ENCODE data around the gene P2RY1.

The P2RY1 gene

DNA sequence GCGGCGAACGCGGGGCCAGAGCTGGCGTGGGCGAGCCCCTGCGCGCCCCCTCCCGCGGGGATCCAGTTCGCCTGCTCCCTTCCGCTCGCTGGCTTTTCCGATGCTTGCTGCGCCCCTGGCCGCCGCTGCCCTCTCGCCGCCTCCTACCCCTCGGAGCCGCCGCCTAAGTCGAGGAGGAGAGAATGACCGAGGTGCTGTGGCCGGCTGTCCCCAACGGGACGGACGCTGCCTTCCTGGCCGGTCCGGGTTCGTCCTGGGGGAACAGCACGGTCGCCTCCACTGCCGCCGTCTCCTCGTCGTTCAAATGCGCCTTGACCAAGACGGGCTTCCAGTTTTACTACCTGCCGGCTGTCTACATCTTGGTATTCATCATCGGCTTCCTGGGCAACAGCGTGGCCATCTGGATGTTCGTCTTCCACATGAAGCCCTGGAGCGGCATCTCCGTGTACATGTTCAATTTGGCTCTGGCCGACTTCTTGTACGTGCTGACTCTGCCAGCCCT is 721 bp downstream of the P2RY1 start:
- Histone ChIP-seq H3K4me2 (ENCODE audit: low read depth, low read length) (peak overlapping the region; percentile 85), H3K4me1 (ENCODE audit: low read length) (0 out of 2 replicates have a peak, but pooled peaks cover 4% of the 10 kb centered on the region), H4K20me1 (ENCODE audit: insufficient read depth, low read length) (no peaks in the 10 kb centered on the region), H2AFZ (ENCODE audit: low read length) (peak overlapping the region; percentile 91), H3F3A (ENCODE audit: insufficient read depth, low read length) (0 out of 2 replicates have a peak, but pooled peaks cover 7% of the 10 kb centered on the region), H3K27me3 (replicated peaks; ENCODE audit: insufficient read depth, low read length) (no peaks in the 10 kb centered on the region), H3K4me3 (ENCODE audit: low read length) (peak overlapping the region; percentile 89), H3K79me2 (ENCODE audit: low read length) (no peaks in the 10 kb centered on the region), H3K36me3 (replicated peaks; ENCODE audit: insufficient read depth, low read length) (no peaks in the 10 kb centered on the region), H3K9me2 (replicated peaks; ENCODE audit: insufficient read depth, low read length) (no peaks in the 10 kb centered on the region), H3K27ac (ENCODE audit: low read length) (no peak overlapping the region), H3K9ac (ENCODE audit: low read length) (peak overlapping the region; percentile 70; the same call in 1 of the 2 replicates), H3K9me3 (replicated peaks; ENCODE audit: insufficient read depth, low read length) (no peaks in the 10 kb centered on the region)
- no peak for TF ChIP-seq EZH2phosphoT487 (IDR thresholded peaks at IDR 0.05; ENCODE audit: low read length)
- TF ChIP-seq EZH2 (optimal IDR thresholded peaks at IDR 0.05; ENCODE audit: low read depth, low read length), result no peak
- TF ChIP-seq, protein P1, sequence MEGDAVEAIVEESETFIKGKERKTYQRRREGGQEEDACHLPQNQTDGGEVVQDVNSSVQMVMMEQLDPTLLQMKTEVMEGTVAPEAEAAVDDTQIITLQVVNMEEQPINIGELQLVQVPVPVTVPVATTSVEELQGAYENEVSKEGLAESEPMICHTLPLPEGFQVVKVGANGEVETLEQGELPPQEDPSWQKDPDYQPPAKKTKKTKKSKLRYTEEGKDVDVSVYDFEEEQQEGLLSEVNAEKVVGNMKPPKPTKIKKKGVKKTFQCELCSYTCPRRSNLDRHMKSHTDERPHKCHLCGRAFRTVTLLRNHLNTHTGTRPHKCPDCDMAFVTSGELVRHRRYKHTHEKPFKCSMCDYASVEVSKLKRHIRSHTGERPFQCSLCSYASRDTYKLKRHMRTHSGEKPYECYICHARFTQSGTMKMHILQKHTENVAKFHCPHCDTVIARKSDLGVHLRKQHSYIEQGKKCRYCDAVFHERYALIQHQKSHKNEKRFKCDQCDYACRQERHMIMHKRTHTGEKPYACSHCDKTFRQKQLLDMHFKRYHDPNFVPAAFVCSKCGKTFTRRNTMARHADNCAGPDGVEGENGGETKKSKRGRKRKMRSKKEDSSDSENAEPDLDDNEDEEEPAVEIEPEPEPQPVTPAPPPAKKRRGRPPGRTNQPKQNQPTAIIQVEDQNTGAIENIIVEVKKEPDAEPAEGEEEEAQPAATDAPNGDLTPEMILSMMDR (IDR thresholded peaks at IDR 0.05; ENCODE audit: low read length), result no peak
- no peak for DNase-seq

DNA sequence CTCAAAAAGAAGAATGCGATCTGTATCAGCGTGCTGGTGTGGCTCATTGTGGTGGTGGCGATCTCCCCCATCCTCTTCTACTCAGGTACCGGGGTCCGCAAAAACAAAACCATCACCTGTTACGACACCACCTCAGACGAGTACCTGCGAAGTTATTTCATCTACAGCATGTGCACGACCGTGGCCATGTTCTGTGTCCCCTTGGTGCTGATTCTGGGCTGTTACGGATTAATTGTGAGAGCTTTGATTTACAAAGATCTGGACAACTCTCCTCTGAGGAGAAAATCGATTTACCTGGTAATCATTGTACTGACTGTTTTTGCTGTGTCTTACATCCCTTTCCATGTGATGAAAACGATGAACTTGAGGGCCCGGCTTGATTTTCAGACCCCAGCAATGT is 1.3 kb downstream of the P2RY1 start:
- no peaks in the 10 kb centered on the region for H3K79me2 ChIP-seq (ENCODE audit: low read length)
- no peaks in the 10 kb centered on the region for H3K27me3 ChIP-seq (replicated peaks; ENCODE audit: insufficient read depth, low read length)
- 0 out of 2 replicates have a peak, but pooled peaks cover 7% of the 10 kb centered on the region for H3F3A ChIP-seq (ENCODE audit: insufficient read depth, low read length)
- DNase-seq, result no peak
- TF ChIP-seq, protein P1 (IDR thresholded peaks at IDR 0.05; ENCODE audit: low read length), result no peak
- no peak for TF ChIP-seq EZH2phosphoT487 (IDR thresholded peaks at IDR 0.05; ENCODE audit: low read length)
- no peak for TF ChIP-seq EZH2 (optimal IDR thresholded peaks at IDR 0.05; ENCODE audit: low read depth, low read length)
- no peak overlapping the region for H3K9ac ChIP-seq (ENCODE audit: low read length)
- H3K4me1 ChIP-seq (ENCODE audit: low read length), result 0 out of 2 replicates have a peak, but pooled peaks cover 4% of the 10 kb centered on the region
- no peak overlapping the region for H3K4me3 ChIP-seq (ENCODE audit: low read length)
- H3K36me3 ChIP-seq (replicated peaks; ENCODE audit: insufficient read depth, low read length), result no peaks in the 10 kb centered on the region
- H3K9me3 ChIP-seq (replicated peaks; ENCODE audit: insufficient read depth, low read length), result no peaks in the 10 kb centered on the region
- no peak overlapping the region for H3K4me2 ChIP-seq (ENCODE audit: low read depth, low read length)
- no peak overlapping the region for H3K27ac ChIP-seq (ENCODE audit: low read length)
- H4K20me1 ChIP-seq (ENCODE audit: insufficient read depth, low read length), result no peaks in the 10 kb centered on the region
- no peak overlapping the region for H2AFZ ChIP-seq (ENCODE audit: low read length)
- H3K9me2 ChIP-seq (replicated peaks; ENCODE audit: insufficient read depth, low read length), result no peaks in the 10 kb centered on the region

DNA sequence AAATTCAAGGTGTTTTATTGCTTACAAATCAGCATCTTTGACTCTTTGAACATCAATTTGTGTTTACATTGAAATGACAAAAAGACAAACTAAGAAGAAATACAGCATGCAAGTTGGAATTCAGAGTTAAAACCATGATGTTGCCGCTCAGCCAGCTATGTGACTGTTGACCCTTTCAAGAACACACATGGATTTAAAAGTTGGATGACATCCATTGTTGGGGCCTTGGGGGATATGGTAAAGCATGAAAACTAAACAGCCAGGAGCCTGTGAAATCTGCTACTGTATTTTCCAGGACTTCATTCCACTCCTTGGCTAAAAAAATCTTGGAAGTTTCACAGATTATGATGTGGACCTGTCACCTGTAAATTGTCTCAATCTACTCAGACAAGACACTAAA is 4.6 kb downstream of the P2RY1 start:
- no peak overlapping the region for H3K4me3 ChIP-seq (ENCODE audit: low read length)
- H3K4me2 ChIP-seq (ENCODE audit: low read depth, low read length), result no peak overlapping the region
- no peak overlapping the region for H3K27ac ChIP-seq (ENCODE audit: low read length)
- TF ChIP-seq EZH2 (optimal IDR thresholded peaks at IDR 0.05; ENCODE audit: low read depth, low read length), result no peak
- TF ChIP-seq EZH2phosphoT487 (IDR thresholded peaks at IDR 0.05; ENCODE audit: low read length), result no peak
- TF ChIP-seq, protein P1 (IDR thresholded peaks at IDR 0.05; ENCODE audit: low read length), result no peak
- no peaks in the 10 kb centered on the region for H3K9me2 ChIP-seq (replicated peaks; ENCODE audit: insufficient read depth, low read length)
- H3K27me3 ChIP-seq (replicated peaks; ENCODE audit: insufficient read depth, low read length), result no peaks in the 10 kb centered on the region
- H3K9me3 ChIP-seq (replicated peaks; ENCODE audit: insufficient read depth, low read length), result no peaks in the 10 kb centered on the region
- no peak overlapping the region for H2AFZ ChIP-seq (ENCODE audit: low read length)
- 0 out of 2 replicates have a peak, but pooled peaks cover 4% of the 10 kb centered on the region for H3K4me1 ChIP-seq (ENCODE audit: low read length)
- H3K9ac ChIP-seq (ENCODE audit: low read length), result no peak overlapping the region
- no peaks in the 10 kb centered on the region for H3K79me2 ChIP-seq (ENCODE audit: low read length)
- H4K20me1 ChIP-seq (ENCODE audit: insufficient read depth, low read length), result no peaks in the 10 kb centered on the region
- H3K36me3 ChIP-seq (replicated peaks; ENCODE audit: insufficient read depth, low read length), result no peaks in the 10 kb centered on the region
- DNase-seq, result no peak
- H3F3A ChIP-seq (ENCODE audit: insufficient read depth, low read length), result 0 out of 2 replicates have a peak, but pooled peaks cover 5% of the 10 kb centered on the region
